ENCODE measurements around the gene PRLH.

Gene PRLH

GRCh38 chr2:237566401-237567235 is at the start of gene PRLH:
TSS of gene PRLH (plus strand) at chr2:237566574. CDS start at chr2:237566574, 0 bp downstream.
- DNase-seq = no peak

GRCh38 chr2:237517163-237517562 is 49.2 kb upstream of the PRLH start:
- DNase-seq = no peak

- no peak for DNase-seq
Observed at GRCh38 chr2:237517990-237518389, 48.4 kb upstream of the PRLH start.

GRCh38 chr2:237519506-237520245 is 46.7 kb upstream of the PRLH start:
- no peak for DNase-seq

GRCh38 chr2:237520290-237520689 is 46.1 kb upstream of the PRLH start:
- DNase-seq = no peak

- DNase-seq = no peak
Observed at GRCh38 chr2:237524631-237525030, 41.7 kb upstream of the PRLH start.

- no peak for DNase-seq
Observed at GRCh38 chr2:237525559-237526157, 40.7 kb upstream of the PRLH start.

- no peak for DNase-seq
Observed at GRCh38 chr2:237527233-237527632, 39.1 kb upstream of the PRLH start.

GRCh38 chr2:237527766-237528165 is 38.6 kb upstream of the PRLH start:
- no peak for DNase-seq

- no peak for DNase-seq
Observed at GRCh38 chr2:237529452-237530402, 36.6 kb upstream of the PRLH start.

- no peak for DNase-seq
Observed at GRCh38 chr2:237530472-237531433, 35.6 kb upstream of the PRLH start.

GRCh38 chr2:237532160-237532559 is 34.2 kb upstream of the PRLH start:
- no peak for DNase-seq

GRCh38 chr2:237533668-237534161 is 32.7 kb upstream of the PRLH start:
- DNase-seq = no peak

GRCh38 chr2:237534380-237534779 is 32.0 kb upstream of the PRLH start:
- DNase-seq = no peak

GRCh38 chr2:237535385-237536082 is 30.8 kb upstream of the PRLH start:
- DNase-seq = no peak

GRCh38 chr2:237536083-237536415 is 30.3 kb upstream of the PRLH start:
- DNase-seq = no peak

- DNase-seq = no peak
Observed at GRCh38 chr2:237536617-237537016, 29.8 kb upstream of the PRLH start.

- no peak for DNase-seq
Observed at GRCh38 chr2:237538001-237538720, 28.2 kb upstream of the PRLH start.

- DNase-seq = no peak
Observed at GRCh38 chr2:237538901-237539300, 27.5 kb upstream of the PRLH start.

- DNase-seq = no peak
Observed at GRCh38 chr2:237539681-237540080, 26.7 kb upstream of the PRLH start.

Data from NCI-H1092 treated with DMSO at 0.1 percent for 48 hours (cell line).